Sigmoid colon (tissue), 4 donors: ENCODE measurements around the gene FOXN1.

Experiments used
- EP300 ChIP-seq, 4 donors: sonication (generic); formaldehyde crosslinking; IDR thresholded peaks; one replicate each; pipeline ENCODE4 v1.6.1; 2017; ENCODE audit warnings: antibody characterized with exemption in 4 of 4
- POLR2A ChIP-seq, 2 donors: fragments of 450-650 bp; IDR thresholded peaks; one replicate each; pipeline ENCODE4 v1.6.1; 2016; ENCODE audit warnings: antibody characterized with exemption in 2 of 2, mild to moderate bottlenecking in 2 of 2, moderate library complexity in 2 of 2
- POLR2AphosphoS5 ChIP-seq, 4 donors: sonication (generic); formaldehyde crosslinking; IDR thresholded peaks; one replicate each; pipeline ENCODE4 v1.6.1; 2017; ENCODE audit warnings: antibody characterized with exemption in 4 of 4
- TF ChIP-seq, protein P1 (sequence below), 4 experiments: fragments of 450-650 bp in 3 of 4; fragments of 200-600 bp in 1 of 4; IDR thresholded peaks; one replicate each; pipeline ENCODE4 v1.5.1; 2016 to 2019; ENCODE audit warnings: antibody characterized with exemption in 4 of 4, mild to moderate bottlenecking in 3 of 4, moderate library complexity in 2 of 4

DNA sequence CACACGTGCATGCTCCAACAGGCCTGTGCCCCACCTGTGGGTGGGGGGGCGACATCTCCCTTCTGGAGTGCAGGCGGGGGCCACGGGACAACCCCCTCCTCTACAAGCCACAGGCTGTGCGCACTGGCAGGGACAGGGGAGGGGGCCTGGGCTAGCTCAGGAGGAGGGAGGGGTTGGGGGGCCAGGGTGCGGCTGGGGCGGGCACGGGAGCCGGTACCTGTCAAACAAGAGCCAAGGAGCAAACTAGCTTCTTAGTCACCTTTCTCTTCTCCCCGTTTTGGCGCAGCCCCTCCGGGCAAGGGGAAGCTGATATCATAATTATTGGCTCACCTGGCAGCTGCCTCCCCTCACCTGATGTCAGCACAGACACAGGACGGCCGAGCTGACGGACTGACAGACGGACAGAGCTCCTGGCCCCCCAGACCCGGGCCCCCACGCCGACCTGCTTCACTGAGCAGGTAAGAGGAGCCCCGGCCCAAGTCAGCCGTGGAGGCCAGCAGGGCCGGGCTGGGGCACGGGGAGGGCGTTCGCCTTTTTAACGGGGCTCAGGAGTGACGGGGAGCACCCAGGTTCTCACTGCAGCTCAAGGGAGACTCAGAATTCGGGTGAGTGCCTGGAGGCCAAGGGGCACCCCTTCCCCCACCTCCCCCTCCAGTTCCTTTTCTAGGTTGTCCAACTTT is at the start of gene FOXN1:
- TF ChIP-seq, protein P1, sequence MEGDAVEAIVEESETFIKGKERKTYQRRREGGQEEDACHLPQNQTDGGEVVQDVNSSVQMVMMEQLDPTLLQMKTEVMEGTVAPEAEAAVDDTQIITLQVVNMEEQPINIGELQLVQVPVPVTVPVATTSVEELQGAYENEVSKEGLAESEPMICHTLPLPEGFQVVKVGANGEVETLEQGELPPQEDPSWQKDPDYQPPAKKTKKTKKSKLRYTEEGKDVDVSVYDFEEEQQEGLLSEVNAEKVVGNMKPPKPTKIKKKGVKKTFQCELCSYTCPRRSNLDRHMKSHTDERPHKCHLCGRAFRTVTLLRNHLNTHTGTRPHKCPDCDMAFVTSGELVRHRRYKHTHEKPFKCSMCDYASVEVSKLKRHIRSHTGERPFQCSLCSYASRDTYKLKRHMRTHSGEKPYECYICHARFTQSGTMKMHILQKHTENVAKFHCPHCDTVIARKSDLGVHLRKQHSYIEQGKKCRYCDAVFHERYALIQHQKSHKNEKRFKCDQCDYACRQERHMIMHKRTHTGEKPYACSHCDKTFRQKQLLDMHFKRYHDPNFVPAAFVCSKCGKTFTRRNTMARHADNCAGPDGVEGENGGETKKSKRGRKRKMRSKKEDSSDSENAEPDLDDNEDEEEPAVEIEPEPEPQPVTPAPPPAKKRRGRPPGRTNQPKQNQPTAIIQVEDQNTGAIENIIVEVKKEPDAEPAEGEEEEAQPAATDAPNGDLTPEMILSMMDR (IDR thresholded peaks at IDR 0.05), result no peak
- TF ChIP-seq EP300 (IDR thresholded peaks at IDR 0.05) (no peak), POLR2A (IDR thresholded peaks at IDR 0.05) (no peak), POLR2AphosphoS5 (IDR thresholded peaks at IDR 0.05) (no peak)
